CD14-positive monocyte (primary cell): ENCODE data around the gene IFT122. TPM values are rescaled to one million over a fixed set of nuclear protein-coding genes. Genes with fewer than 3 reads are reported as not detected.

Experiments used
- DNase-seq, 3 donors: peaks; one replicate each; pipeline ENCODE4 v3.0.0-alpha.2; 2011 to 2022
- H2AFZ ChIP-seq: 2 replicates; pipeline ENCODE4 v1.6.0; 2012; ENCODE audit warnings: mild to moderate bottlenecking, low read depth, low read length, inconsistent platforms; ENCODE audit not compliant: insufficient read depth, poor library complexity, severe bottlenecking
- H3K27ac ChIP-seq, 2 donors: 1 replicate in 1 of 2; 2 replicates in 1 of 2; pipeline ENCODE4 v1.5.1; 2012 to 2013; ENCODE audit warnings: low read length in 2 of 2, control low read depth in 1 of 2, inconsistent platforms in 1 of 2, low read depth in 1 of 2, mild to moderate bottlenecking in 1 of 2
- H3K27me3 ChIP-seq, 2 donors: one replicate each; pipeline versions ENCODE4 v1.6.0 to v1.6.1; 2011 to 2013; ENCODE audit warnings: low read length in 2 of 2; ENCODE audit not compliant: control insufficient read depth in 2 of 2, insufficient read depth in 2 of 2
- H3K36me3 ChIP-seq, 2 donors: replicated peaks in 1 of 2; 1 replicate in 1 of 2; 2 replicates in 1 of 2; pipeline versions ENCODE4 v1.5.1 to v1.6.1; 2012 to 2013; ENCODE audit warnings: low read length in 2 of 2, control low read depth in 1 of 2, inconsistent platforms in 1 of 2, mild to moderate bottlenecking in 1 of 2; ENCODE audit not compliant: insufficient read depth in 2 of 2, control insufficient read depth in 1 of 2
- H3K4me1 ChIP-seq, 2 donors: 1 replicate in 1 of 2; 2 replicates in 1 of 2; pipeline versions ENCODE4 v1.5.1 to v1.6.1; 2012 to 2013; ENCODE audit warnings: low read length in 2 of 2, control low read depth in 1 of 2, inconsistent platforms in 1 of 2, mild to moderate bottlenecking in 1 of 2, moderate library complexity in 1 of 2; ENCODE audit not compliant: insufficient read depth in 2 of 2, control insufficient read depth in 1 of 2
- H3K4me2 ChIP-seq: replicated peaks from 2 replicates; pipeline ENCODE3; 2012; ENCODE audit warnings: low read length, moderate library complexity, mild to moderate bottlenecking; ENCODE audit not compliant: poor library complexity, severe bottlenecking; ENCODE audit errors: extremely low read depth
- H3K4me3 ChIP-seq, 3 experiments: fragments of 200-600 bp in 1 of 3; sonication (generic) in 1 of 3; replicated peaks in 1 of 3; 1 replicate in 2 of 3; 2 replicates in 1 of 3; pipeline ENCODE4 v1.5.1; 2011 to 2013; ENCODE audit warnings: low read length in 3 of 3, mild to moderate bottlenecking in 3 of 3, control low read depth in 2 of 3, low read depth in 2 of 3, inconsistent platforms in 1 of 3, moderate library complexity in 1 of 3
- H3K79me2 ChIP-seq: 2 replicates; pipeline ENCODE4 v1.6.0; 2012; ENCODE audit warnings: mild to moderate bottlenecking, control low read depth, inconsistent platforms, low read length, moderate library complexity; ENCODE audit not compliant: insufficient read depth
- H3K9ac ChIP-seq: 2 replicates; pipeline ENCODE4 v1.6.0; 2017; ENCODE audit warnings: low read length, mild to moderate bottlenecking; ENCODE audit not compliant: insufficient read depth, poor library complexity, severe bottlenecking
- H3K9me3 ChIP-seq, 2 donors: replicated peaks in 1 of 2; 1 replicate in 1 of 2; 2 replicates in 1 of 2; pipeline versions ENCODE4 v1.5.1 to v1.6.1; 2012 to 2013; ENCODE audit warnings: low read length in 2 of 2, control low read depth in 1 of 2; ENCODE audit not compliant: control insufficient read depth in 1 of 2, insufficient read depth in 1 of 2
- H4K20me1 ChIP-seq: 2 replicates; pipeline ENCODE4 v1.6.0; 2012; ENCODE audit warnings: mild to moderate bottlenecking, low read length, control low read depth, moderate library complexity; ENCODE audit not compliant: insufficient read depth
- H3K27ac Mint-ChIP-seq, 7 donors: one replicate each; pipeline ENCODE4 v1.8.0; 2020; ENCODE audit warnings: mild to moderate bottlenecking in 7 of 7, mixed read lengths in 7 of 7, moderate library complexity in 6 of 7, inconsistent platforms in 2 of 7
- H3K27me3 Mint-ChIP-seq, 3 donors: one replicate each; pipeline ENCODE4 v1.8.0; 2021 to 2022; ENCODE audit warnings: low read depth in 3 of 3, mild to moderate bottlenecking in 3 of 3, mixed read lengths in 3 of 3, moderate library complexity in 3 of 3, inconsistent platforms in 1 of 3
- H3K36me3 Mint-ChIP-seq, 2 donors: one replicate each; pipeline ENCODE4 v1.8.0; 2020; ENCODE audit warnings: mixed read lengths in 2 of 2, inconsistent platforms in 1 of 2, mild to moderate bottlenecking in 1 of 2
- H3K4me1 Mint-ChIP-seq: one replicate; pipeline ENCODE4 v1.8.0; 2020; ENCODE audit warnings: mild to moderate bottlenecking, mixed read lengths
- H3K4me3 Mint-ChIP-seq, 2 donors: one replicate each; pipeline ENCODE4 v1.8.0; 2020; ENCODE audit warnings: mild to moderate bottlenecking in 2 of 2, mixed read lengths in 2 of 2, moderate library complexity in 1 of 2
- H3K9me3 Mint-ChIP-seq, 7 donors: one replicate each; pipeline ENCODE4 v1.8.0; 2020 to 2022; ENCODE audit warnings: mixed read lengths in 7 of 7, mild to moderate bottlenecking in 6 of 7, moderate library complexity in 6 of 7, inconsistent platforms in 2 of 7
- CTCF ChIP-seq: fragments of 200-600 bp; IDR thresholded peaks from one replicate; pipeline ENCODE4 v1.8.0; 2022; ENCODE audit warnings: antibody characterized with exemption, mild to moderate bottlenecking
- WGBS: methylation state at CpG from one replicate; pipeline ENCODE4 v1.1.5; 2013; ENCODE audit warnings: missing lambda C conversion rate; ENCODE audit not compliant: insufficient coverage; 5-methylcytosine and 5-hydroxymethylcytosine counted together
- intact Hi-C, 2 donors: fragments of 100-400 bp; cut with micrococcal nuclease; formaldehyde crosslinking; loops; one replicate each; pipeline versions ENCODE4 v1.15.0 to v1.15.1; 2023
- polyA plus RNA-seq, 3 donors: library from polyadenylated mRNA; depleted of rRNA in 1 of 3; unstranded in 2 of 3; stranded (reverse) in 1 of 3; fragments of 300-500 nt in 2 of 3; fragments of >200 nt in 1 of 3; fragmentation: Illumina TruSeq in 2 of 3; gene quantifications; 1 replicate in 2 of 3; 2 replicates in 1 of 3; pipeline ENCODE4 v1.2.3, GENCODE V29; 2012 to 2021

The IFT122 gene
- polyA plus RNA-seq, 3 donors, result 3.3 to 12.2 (median 3.6) TPM

DNA sequence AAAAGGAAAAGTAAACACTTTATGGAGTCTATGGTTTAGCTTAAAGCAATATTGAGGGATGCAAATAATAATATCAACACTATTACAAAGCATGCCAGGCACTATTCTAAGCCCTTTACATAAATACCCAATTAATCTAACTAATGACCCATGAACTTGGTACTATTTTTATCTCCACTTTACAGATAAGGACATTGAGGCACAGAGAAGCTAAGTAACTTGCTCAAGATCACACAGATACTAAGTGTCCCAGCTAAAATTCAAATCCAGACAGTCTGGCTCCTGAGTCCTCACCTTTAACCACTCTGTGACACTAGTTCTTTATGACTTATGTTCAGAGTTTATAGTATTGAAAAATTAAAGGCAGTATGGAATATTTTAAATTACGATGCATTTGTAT, 5.9 kb upstream of the IFT122 start:
- DNase-seq, result no peak
- Histone ChIP-seq H3K27me3 (no peaks in the 10 kb centered on the region), H4K20me1 (peaks cover 60% of the 10 kb centered on the region), H3K27ac (no peak overlapping the region), H3K36me3 (peaks cover 75 to 89% of the 10 kb centered on the region in 2 donors), H3K9me3 (no peaks in the 10 kb centered on the region), H3K9ac (no peak overlapping the region), H3K79me2 (peaks cover 64% of the 10 kb centered on the region), H3K4me1 (peaks cover 34 to 46% of the 10 kb centered on the region in 2 donors), H3K4me3 (no peak overlapping the region), H2AFZ (no peak overlapping the region), H3K4me2 (no peak overlapping the region)
- H3K27ac Mint-ChIP-seq, result no peak overlapping the region
- no peak overlapping the region for H3K4me3 Mint-ChIP-seq
- WGBS, result no CpG with 5 or more reads among the region's 1 CpG
- no peaks in the 10 kb centered on the region for H3K9me3 Mint-ChIP-seq
- H3K27me3 Mint-ChIP-seq, result no peaks in the 10 kb centered on the region
- H3K4me1 Mint-ChIP-seq, result peaks cover 45% of the 10 kb centered on the region
- H3K36me3 Mint-ChIP-seq, result peaks cover 69 to 88% of the 10 kb centered on the region in 2 donors
- no peak for TF ChIP-seq CTCF
- intact Hi-C loops, result no loop called here

DNA sequence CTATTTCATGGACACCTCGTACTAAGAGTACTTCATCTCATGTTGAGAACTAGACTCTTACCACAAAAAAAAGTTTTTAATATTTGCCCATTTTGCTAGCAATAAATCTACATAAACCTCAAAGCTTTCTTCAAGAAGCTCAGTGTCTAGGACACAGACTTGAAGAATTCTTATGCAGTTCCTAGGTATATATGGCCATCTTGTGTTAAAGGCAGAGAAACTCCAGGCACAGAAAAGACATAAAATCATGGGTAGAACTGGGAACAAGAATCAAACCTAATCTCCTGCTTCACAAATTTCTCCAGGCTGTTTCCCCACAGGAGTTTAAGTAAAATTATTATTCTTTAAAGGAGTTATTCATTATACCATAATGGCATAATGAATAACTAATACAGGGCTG, 4.7 kb upstream of the IFT122 start:
- Histone ChIP-seq H3K9ac (no peak overlapping the region), H4K20me1 (peaks cover 60% of the 10 kb centered on the region), H3K36me3 (peaks cover 71 to 78% of the 10 kb centered on the region in 2 donors), H2AFZ (no peak overlapping the region), H3K4me1 (peaks cover 35 to 51% of the 10 kb centered on the region in 2 donors), H3K4me3 (no peak overlapping the region), H3K27me3 (no peaks in the 10 kb centered on the region), H3K79me2 (peaks cover 70% of the 10 kb centered on the region), H3K4me2 (no peak overlapping the region), H3K9me3 (no peaks in the 10 kb centered on the region), H3K27ac (peak overlapping the region in 1 of 2 donors; percentile 10)
- WGBS, result no CpG with 5 or more reads among the region's 1 CpG
- peaks cover 65 to 83% of the 10 kb centered on the region in 2 donors for H3K36me3 Mint-ChIP-seq
- H3K27me3 Mint-ChIP-seq, result peaks cover 0 to 2% (median 0%) of the 10 kb centered on the region in 3 donors
- intact Hi-C loops, result loop anchor here in 1 of 2 donors (5.0 kb wide), 1 partner anchor 33 kb away; no protein-coding TSS in a partner anchor
- no peak overlapping the region for H3K4me3 Mint-ChIP-seq
- TF ChIP-seq CTCF, result no peak
- DNase-seq, result no peak
- peaks cover 45% of the 10 kb centered on the region for H3K4me1 Mint-ChIP-seq
- H3K27ac Mint-ChIP-seq, result peak overlapping the region in 2 of 7 donors; percentile 21 to 37
- H3K9me3 Mint-ChIP-seq, result no peaks in the 10 kb centered on the region
